ENCODE data around the gene CIDEC.

The CIDEC gene

DNA sequence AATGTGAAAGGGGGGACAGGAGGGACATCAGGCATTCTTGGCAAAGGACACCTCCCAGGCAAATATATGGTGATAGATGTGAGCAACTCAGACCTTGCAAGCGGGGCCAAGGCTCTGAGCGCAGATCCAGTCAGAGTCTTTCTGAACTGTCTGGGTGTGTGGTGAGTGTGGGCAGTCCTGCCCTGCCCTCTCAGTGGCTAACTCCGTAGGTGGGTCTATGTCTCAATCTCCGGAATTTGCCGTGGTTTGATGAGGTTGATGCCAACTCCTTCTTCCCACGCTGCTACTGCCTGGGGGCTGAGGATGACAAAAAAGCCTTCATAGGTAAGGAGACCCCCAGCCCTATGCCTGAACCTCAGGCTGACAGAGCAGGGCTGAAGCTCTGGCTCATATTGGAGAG, 62.6 kb downstream of the CIDEC start:
- Histone ChIP-seq H3K27me3 (replicated peaks) (no peaks in the 10 kb centered on the region), H3K4me3 (ENCODE audit: low read depth, low read length) (no peak overlapping the region), H3K27ac (no peak overlapping the region), H3K36me3 (replicated peaks) (peaks cover 3% of the 10 kb centered on the region)
- in situ Hi-C loops (cut with HindIII; ENCODE audit: low pct_ligation_motif_present, low sequenced_read_pairs) = no loop called here
- no peak for DNase-seq
- no peak for TF ChIP-seq CTCF (IDR thresholded peaks at IDR 0.05; ENCODE audit: low read depth, low read length, missing control alignments)
